ENCODE results near the gene SPECC1L.

The SPECC1L gene

GRCh38 chr22:24339452-24339747 is 68.8 kb downstream of the SPECC1L start:
- TF ChIP-seq, protein P1, sequence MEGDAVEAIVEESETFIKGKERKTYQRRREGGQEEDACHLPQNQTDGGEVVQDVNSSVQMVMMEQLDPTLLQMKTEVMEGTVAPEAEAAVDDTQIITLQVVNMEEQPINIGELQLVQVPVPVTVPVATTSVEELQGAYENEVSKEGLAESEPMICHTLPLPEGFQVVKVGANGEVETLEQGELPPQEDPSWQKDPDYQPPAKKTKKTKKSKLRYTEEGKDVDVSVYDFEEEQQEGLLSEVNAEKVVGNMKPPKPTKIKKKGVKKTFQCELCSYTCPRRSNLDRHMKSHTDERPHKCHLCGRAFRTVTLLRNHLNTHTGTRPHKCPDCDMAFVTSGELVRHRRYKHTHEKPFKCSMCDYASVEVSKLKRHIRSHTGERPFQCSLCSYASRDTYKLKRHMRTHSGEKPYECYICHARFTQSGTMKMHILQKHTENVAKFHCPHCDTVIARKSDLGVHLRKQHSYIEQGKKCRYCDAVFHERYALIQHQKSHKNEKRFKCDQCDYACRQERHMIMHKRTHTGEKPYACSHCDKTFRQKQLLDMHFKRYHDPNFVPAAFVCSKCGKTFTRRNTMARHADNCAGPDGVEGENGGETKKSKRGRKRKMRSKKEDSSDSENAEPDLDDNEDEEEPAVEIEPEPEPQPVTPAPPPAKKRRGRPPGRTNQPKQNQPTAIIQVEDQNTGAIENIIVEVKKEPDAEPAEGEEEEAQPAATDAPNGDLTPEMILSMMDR (conservative IDR thresholded peaks at IDR 0.05; ENCODE audit: control insufficient read depth, insufficient read depth, low read depth, low read length): no peak
- no peak for DNase-seq (ENCODE audit: low read depth)
- H3K4me3 ChIP-seq (ENCODE audit: control insufficient read depth, low read depth, low read length): no peak overlapping the region

GRCh38 chr22:24341627-24342026 is 71.0 kb downstream of the SPECC1L start:
- TF ChIP-seq, protein P1 (conservative IDR thresholded peaks at IDR 0.05; ENCODE audit: control insufficient read depth, insufficient read depth, low read depth, low read length): no peak
- H3K4me3 ChIP-seq (ENCODE audit: control insufficient read depth, low read depth, low read length): no peak overlapping the region
- DNase-seq (ENCODE audit: low read depth): no peak

DNA sequence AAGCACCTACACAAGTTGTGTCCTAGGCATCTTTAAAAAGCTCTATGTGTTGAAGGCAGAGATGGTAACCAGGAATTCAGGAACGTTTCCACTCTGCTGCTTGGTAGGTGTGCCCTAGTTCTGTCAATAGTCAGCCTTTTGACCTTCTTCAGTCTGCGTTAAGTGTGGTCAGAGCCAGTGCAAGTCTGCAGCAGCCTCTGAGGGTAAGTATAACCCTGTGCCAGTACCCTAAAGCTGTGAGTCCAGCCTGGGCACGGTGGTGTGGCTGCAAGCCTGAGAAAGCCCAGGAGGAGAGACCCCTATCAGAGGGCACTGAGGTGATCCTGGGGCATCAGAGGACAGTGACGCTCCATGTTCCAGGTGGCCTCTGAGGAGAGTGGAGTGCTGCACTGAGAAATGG is 80.0 kb downstream of the SPECC1L start:
- DNase-seq (ENCODE audit: low read depth): no peak
- TF ChIP-seq, protein P1 (conservative IDR thresholded peaks at IDR 0.05; ENCODE audit: control insufficient read depth, insufficient read depth, low read depth, low read length): no peak
- no peak overlapping the region for H3K4me3 ChIP-seq (ENCODE audit: control insufficient read depth, low read depth, low read length)

DNA sequence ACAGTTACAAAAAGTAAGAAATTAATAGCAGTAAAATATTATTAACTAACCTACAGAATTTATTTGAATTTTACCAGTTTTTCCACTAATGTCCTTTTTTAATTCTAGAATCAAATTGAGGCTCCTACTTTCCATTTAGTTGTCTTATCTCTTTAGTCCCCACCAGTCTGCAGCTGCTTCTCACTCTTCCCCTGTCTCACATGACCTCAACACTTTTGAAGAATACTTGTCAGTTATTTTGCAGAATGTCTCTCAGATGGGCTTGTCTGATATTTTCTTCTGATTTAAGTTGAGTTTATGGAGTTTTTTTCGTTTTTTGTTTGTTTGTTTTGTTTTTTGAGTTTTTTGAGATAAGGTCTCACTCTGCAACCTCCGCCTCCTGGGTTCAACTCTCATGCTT is 82.5 kb downstream of the SPECC1L start:
- no peak for DNase-seq (ENCODE audit: low read depth)
- TF ChIP-seq, protein P1 (conservative IDR thresholded peaks at IDR 0.05; ENCODE audit: control insufficient read depth, insufficient read depth, low read depth, low read length): no peak

DNA sequence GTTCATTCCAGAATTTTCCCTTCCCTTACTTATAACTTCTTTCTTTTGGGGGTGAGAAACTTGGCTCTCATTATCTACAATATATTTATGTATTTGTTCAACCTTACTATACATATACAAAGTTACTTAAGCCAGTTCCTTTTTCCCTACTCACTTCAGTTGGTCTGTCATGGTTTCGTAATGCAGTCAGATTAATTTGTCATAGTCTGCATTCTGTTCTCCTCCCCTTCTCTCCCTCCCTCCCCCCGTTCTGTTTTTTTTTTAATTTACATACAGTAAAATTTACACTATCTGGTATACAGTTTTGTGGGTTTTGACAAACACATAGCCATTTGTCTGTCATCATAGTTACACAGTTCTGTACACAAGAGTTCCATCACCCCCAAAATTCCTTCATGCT is 84.9 kb downstream of the SPECC1L start:
- DNase-seq (ENCODE audit: low read depth): no peak
- TF ChIP-seq, protein P1 (conservative IDR thresholded peaks at IDR 0.05; ENCODE audit: control insufficient read depth, insufficient read depth, low read depth, low read length): no peak
- H3K4me3 ChIP-seq (ENCODE audit: control insufficient read depth, low read depth, low read length): no peak overlapping the region

More for the DNA sequence above, 82.5 kb downstream of the SPECC1L start:
- H3K4me3 ChIP-seq (ENCODE audit: control insufficient read depth, low read depth, low read length): no peak overlapping the region

GRCh38 chr22:24357547-24357946 is 86.9 kb downstream of the SPECC1L start:
- TF ChIP-seq, protein P1 (conservative IDR thresholded peaks at IDR 0.05; ENCODE audit: control insufficient read depth, insufficient read depth, low read depth, low read length): no peak
- no peak for DNase-seq (ENCODE audit: low read depth)
- H3K4me3 ChIP-seq (ENCODE audit: control insufficient read depth, low read depth, low read length): no peak overlapping the region

DNA sequence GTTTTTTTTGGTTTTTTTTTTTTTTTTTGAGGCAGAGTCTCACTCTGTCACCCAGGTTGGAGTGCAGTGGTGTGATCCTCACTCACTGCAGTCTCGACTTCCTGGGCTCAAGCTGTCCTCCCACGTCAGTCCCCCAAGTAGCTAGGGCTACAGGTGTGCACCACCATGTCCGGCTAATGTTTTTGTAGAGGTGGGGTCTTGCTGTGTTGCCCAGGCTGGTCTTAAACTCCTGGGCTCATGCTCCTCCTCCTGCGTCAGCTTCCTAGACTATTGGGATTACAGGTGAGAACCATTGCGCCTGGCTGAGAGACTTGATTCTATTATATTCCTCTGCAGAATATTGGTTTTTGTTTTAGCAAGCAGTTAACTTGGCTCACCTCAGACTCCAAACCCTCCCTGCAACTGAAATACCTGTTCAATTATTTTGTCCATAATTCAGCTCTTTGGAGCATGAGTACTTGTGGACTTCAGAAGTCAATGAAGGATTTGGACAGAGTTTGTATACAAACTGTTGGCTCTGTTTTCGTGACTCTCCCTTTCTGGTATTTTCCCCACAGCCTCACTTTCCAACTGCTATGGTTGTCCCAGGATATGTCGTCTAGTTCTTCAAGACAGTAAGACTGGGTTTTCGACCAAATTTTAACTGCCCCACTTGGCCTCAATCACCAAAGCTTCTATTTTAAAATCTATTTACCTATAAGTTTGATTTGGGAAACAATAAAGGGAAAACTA is 87.6 kb downstream of the SPECC1L start:
- no peak overlapping the region for H3K4me3 ChIP-seq (ENCODE audit: control insufficient read depth, low read depth, low read length)
- no peak for DNase-seq (ENCODE audit: low read depth)
- TF ChIP-seq, protein P1 (conservative IDR thresholded peaks at IDR 0.05; ENCODE audit: control insufficient read depth, insufficient read depth, low read depth, low read length): no peak

All from fibroblast of mammary gland (primary cell).